Measurements from ENCODE around the gene CST4.
"Not testable (repeated sequence)": the region's sequence is repeated elsewhere in the genome, so short reads cannot be mapped to it uniquely, and the experiment has no call there.

CST4 gene

GRCh38 chr20:23688684-23689398 is at the start of gene CST4:
TSS of gene CST4 (minus strand) at chr20:23689038. CDS start at chr20:23688969, 69 bp downstream.
- DNase-seq = not testable (repeated sequence)

- DNase-seq = not testable (repeated sequence)
Measured at GRCh38 chr20:23735391-23735790, 46.6 kb upstream of the CST4 start.

DNA sequence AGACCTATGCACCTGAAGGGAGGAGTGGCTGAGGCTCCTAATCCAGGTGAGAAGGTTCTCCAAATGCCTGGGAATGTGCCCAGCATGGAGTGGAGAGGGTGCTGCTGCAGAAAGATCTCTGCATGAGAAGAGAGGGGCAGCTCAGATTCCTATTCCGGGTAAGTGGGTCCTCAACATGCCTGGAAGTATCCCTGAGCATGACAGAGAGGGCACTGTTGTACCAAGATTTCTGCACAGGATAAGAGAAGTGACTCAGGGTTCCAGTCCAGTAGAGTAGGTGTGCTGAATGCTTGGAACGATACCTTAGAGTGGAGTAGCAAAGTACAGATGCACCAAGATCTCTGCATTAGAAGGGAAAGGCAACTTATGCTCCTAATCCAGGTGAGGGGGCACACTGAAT is 46.1 kb upstream of the CST4 start:
- not testable (repeated sequence) for DNase-seq

DNA sequence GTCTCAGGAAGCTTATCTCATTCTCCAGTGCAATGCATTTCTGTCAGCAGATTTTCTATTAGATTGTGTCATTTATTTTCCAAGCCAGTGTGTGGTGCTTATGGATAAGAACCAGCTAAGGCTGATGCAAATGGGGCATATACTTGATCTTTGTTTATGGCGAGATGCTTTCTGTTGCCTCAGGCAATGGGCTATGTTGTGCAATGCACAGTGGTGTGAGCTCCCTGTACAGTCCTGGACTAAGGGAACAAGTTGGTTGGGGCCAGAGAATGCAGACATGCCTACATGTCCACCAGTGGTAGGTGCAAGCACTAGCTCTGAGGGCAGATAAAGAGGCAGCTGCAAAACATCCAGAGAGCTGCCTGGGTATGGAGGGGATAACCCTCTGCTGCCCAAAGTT is 45.6 kb upstream of the CST4 start:
- not testable (repeated sequence) for DNase-seq

DNA sequence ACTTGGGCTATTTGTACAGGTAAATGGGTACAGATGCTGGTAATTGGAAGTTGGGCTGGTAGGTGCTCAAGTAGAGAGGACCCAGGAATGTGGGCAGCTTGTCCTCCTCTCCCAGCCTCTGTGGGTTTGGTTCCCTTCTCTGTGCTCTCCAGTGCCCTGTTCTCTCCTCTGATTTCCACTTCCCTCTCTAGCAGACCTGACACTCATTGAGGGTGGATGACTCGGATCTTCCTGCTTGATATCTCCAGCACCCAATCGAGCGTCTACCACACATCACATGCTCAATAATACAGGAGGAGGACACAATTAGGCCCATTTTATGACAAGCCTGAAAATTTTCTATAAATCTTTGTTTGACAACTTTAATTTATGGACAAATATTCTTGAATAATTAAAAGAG is 38.2 kb upstream of the CST4 start:
- DNase-seq = no peak

DNA sequence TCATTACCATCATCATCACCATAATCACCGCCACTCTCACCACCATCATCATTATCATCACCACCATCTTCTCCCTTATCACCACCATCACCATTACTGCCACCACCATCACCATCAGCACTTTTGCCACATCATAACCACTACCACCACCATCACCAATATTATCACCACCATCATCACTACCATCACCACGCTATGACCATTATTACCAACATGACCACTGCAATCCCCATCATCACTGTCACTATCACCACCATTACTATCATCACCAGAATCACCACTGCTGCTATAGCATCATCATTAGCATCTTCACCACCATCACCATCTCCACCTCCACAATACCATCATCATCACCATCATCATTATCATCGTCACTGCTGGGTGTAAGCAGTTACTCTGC is 36.3 kb upstream of the CST4 start:
- DNase-seq = no peak

GRCh38 chr20:23723659-23724307 is 34.9 kb upstream of the CST4 start:
- peak; percentile 7 to 10 for DNase-seq

DNA sequence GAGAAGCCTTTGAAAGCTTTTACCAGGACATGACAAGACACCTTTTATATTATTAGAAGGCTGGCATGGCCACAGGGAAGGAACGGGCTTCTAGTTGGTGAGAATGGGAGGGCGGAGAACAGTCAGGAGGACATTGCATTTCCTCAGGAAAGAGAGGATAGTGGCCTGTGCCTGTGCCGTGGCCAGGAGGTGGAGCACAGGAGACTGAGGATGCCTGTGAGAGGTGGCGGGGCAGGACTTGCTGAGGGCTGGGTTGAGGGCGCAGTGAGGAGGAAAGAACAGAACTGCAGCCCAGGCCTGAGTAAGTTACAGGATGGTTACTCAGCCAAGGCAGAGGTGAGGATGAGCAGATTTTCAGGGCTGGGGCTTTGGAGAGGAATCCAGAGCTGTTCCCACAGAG is 34.0 kb upstream of the CST4 start:
- not testable (repeated sequence) for DNase-seq

GRCh38 chr20:23721962-23722361 is 33.1 kb upstream of the CST4 start:
- DNase-seq = no peak

GRCh38 chr20:23719351-23719750 is 30.5 kb upstream of the CST4 start:
- DNase-seq = not testable (repeated sequence)

DNA sequence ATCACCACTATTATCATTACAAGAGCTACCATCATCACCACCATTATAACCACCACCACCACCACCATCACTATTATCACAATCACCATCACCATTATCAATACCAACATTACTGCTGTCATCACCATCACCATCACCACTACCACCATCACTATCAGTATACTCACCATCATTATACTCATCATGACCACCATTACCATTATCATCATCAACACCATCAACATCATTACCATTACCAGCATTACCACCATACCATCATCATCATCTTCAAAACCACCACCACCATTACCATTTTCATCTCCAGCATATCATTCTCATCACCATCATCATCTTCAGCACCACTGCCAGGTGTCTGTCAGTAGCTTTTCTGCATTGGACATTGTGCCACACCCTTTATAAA is 22.9 kb upstream of the CST4 start:
- DNase-seq = not testable (repeated sequence)

DNA sequence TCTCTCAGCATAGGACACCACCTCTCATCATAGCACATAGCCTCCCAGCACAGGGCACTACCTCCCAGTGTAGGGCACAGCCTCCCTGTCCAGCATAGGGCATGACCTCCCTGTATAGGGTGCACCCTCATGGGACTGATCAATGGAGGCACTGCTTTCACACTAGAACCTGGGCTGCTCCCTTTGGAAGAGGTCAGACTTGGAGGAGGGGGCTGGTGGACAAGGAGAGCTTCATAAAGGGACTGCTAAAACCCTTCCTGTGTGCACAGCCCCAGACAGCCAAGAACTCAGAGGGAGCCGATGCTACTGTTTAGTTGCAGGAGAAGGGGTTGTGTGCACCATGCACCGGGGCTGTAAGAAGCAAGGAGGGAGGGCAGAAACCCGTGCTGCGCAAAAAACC is 21.9 kb upstream of the CST4 start:
- no peak for DNase-seq

GRCh38 chr20:23705895-23706294 is 17.1 kb upstream of the CST4 start:
- DNase-seq = no peak

- DNase-seq = no peak
Measured at GRCh38 chr20:23702021-23702420, 13.2 kb upstream of the CST4 start.

- DNase-seq = no peak
Measured at GRCh38 chr20:23700931-23701330, 12.1 kb upstream of the CST4 start.

DNA sequence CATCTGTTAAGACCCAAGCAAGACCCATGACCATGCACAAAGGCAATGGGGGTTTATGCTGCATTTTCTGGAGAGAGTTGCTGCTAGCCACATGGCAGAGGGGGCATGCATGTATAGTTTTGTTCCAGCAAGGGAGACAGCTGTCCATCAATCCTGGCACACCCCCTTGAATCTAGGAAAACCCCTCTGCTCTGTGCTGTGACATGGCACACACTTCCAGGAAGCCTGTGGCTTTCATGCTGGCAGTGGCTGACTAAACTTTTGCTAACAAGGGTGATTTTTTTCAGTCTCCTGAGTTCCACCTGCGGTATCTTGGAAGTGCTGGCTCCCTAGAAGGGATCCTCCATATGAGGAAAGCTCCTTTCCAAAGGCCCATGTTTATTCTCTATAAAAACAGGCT is 9.1 kb upstream of the CST4 start:
- DNase-seq = no peak

- DNase-seq = not testable (repeated sequence)
Measured at GRCh38 chr20:23695068-23695395, 6.2 kb upstream of the CST4 start.

GRCh38 chr20:23694178-23695067 is 5.6 kb upstream of the CST4 start:
- DNase-seq = not testable (repeated sequence)

- not testable (repeated sequence) for DNase-seq
Measured at GRCh38 chr20:23692725-23693619, 4.1 kb upstream of the CST4 start.

GRCh38 chr20:23691675-23692074 is 2.8 kb upstream of the CST4 start:
- DNase-seq = no peak

DNA sequence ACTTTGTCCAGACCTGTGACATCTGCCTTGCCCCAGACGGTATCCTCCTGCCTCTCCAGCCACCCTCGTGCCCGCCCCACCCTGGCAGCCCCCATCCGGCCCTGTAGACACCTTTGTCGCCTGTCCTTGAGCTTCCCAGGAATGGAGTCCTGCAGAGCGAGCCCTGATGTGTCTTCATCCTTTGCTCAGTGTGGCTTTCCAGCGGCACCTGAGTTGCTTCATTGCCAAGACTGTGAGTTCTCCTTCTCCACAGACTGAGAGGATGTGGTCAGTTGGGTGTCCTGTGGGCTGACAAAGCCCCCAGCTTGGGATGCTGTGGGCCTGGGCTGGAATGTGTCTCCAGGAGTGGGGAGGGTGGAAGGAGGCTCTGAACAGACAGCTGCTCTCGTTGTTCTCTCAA is 1.7 kb upstream of the CST4 start:
- DNase-seq = no peak

- DNase-seq = no peak
Measured at GRCh38 chr20:23689399-23689690, 507 bp upstream of the CST4 start.

- DNase-seq = no peak
Measured at GRCh38 chr20:23687986-23688385, 852 bp downstream of the CST4 start.
